ENCODE measurements around the gene ABCG1. TPM values are rescaled to one million over a fixed set of nuclear protein-coding genes. Genes with fewer than 3 reads are reported as not detected.

ABCG1 gene
- total RNA-seq, 2 experiments from 2014 or later, result 12.2 to 13.2 TPM

DNA sequence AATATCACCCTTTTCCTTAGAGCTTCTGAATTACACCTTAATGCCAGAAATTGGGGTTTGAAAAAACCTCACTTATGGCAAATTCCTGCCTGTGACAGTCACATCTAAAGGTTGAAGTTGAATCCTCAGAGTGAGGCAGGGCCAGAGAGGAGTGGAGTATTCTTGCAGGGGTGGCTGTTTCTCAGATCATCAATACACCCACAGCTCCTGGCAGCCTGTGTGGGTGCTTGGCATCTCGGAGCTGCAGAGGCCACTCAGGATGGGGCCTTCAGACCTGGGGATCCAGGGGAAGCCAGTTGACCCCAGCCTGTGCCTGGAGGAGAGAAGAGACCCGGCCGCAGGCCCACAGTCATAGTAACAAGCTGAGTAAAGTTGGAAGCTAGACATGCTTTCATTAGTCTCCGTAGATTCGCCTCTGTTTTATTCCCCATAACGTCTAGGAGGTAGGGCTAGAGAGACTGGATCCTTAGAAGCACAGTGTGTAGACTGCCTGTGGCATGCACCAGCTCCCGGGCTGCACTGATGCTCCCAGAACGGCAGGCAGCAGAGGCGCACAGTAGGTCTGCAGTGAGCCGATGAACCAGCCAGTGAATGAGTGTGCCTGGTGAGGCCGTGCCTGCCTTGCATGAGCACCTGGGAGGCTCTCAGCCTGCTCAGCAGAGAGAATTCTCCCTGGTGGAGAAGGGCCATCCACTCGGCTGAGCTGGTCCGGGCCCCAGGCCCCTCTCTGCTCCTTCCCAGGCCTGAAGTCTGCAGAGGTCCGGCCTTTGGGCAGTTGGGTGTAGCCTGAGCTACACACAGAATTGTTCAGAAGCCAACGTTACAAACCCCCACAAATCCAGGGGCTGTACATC, 53.4 kb downstream of the ABCG1 start:
- Mint-ChIP-seq H3K27me3 (no peaks in the 10 kb centered on the region), H3K36me3 (no peaks in the 10 kb centered on the region), H3K27ac (no peak overlapping the region), H3K4me1 (peaks cover 21% of the 10 kb centered on the region), H3K9me3 (no peaks in the 10 kb centered on the region), H3K4me3 (no peak overlapping the region)
- ATAC-seq (ENCODE audit: low read depth) (no peak), DNase-seq (no peak)
- POLR2A ChIA-PET, result no interaction called here

DNA sequence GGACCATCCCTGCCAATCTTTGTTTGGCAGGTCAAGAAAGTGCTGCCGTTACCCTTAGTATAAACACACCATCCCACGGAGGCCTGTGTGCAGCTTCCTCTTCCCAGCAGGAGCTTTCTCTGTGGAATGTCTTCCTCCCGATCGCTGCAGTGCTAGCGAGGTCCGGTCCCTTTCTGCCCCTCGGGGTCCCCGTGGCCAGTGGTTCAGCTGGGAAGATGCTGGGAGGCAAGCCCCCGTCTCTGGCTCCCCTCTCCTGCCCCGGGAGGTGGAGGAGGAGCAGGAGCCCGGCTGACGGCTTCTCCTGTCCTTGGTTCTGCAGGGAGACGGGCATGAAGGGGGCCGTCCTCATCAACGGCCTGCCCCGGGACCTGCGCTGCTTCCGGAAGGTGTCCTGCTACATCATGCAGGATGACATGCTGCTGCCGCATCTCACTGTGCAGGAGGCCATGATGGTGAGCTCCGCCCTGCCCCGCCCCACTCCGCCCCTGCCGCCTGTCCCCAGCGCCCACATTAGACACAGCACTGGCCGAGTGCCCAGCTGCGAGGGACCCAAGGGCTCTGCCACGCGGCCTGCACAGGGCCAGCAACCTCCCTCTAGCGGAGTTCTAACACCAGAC, 54.2 kb downstream of the ABCG1 start:
- Mint-ChIP-seq H3K9me3 (no peaks in the 10 kb centered on the region), H3K36me3 (no peaks in the 10 kb centered on the region), H3K27ac (no peak overlapping the region), H3K4me3 (no peak overlapping the region), H3K4me1 (peaks cover 16% of the 10 kb centered on the region), H3K27me3 (no peaks in the 10 kb centered on the region)
- POLR2A ChIA-PET, result no interaction called here
- ATAC-seq (ENCODE audit: low read depth) (no peak), DNase-seq (no peak)

DNA sequence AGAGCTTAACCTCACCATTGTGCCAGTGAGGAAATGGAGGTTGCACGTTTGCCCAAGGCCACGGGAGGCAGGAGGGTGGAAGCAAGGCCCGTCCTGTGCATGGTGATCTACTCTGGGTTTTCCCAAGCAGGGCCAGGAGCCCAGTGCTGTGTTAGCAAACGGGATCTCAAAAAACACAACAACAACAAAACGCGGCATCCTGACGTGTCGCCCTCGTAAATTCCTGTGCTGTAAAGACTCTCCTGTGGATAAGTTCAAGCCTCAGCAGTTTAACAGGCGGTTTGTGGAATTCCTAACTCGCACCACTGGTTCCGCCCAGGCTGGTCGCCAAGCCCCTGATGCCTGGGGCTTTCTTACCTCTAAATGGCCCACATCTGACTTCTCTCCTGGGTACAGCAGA, 57.1 kb downstream of the ABCG1 start:
- Mint-ChIP-seq H3K36me3 (no peaks in the 10 kb centered on the region), H3K27me3 (no peaks in the 10 kb centered on the region), H3K4me3 (no peak overlapping the region), H3K4me1 (no peaks in the 10 kb centered on the region), H3K9me3 (no peaks in the 10 kb centered on the region), H3K27ac (no peak overlapping the region)
- ATAC-seq (ENCODE audit: low read depth) (no peak), DNase-seq (no peak)
- POLR2A ChIA-PET, result no interaction called here

DNA sequence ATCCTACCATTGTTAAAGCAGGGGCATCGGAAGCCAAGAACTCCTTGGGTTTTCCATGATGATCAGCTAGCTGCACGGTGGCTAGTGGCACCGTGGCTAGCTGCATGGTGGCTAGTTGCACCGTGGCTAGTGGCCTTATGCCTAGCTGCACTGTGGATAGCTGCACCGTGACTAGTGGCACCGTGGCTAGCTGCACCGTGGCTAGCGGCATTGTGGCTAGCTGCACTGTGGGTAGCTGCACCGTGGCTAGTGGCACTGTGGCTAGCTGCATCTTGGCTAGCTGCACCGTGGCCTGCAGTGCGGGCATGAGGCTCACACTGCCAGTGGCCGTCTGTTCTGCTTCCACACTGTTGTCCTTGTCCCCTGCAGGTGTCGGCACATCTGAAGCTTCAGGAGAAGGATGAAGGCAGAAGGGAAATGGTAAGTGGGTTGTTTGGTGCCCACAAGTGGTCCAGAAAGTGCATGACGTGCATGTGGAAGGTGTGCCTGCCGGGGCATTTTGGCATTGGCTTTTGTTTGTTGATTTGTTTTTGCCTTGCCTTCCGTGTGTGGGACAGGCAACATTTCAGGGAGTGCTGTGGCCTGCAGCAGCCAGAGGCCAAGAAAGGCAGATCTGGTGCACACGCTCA, 57.7 kb downstream of the ABCG1 start:
- Mint-ChIP-seq H3K4me3 (no peak overlapping the region), H3K27ac (no peak overlapping the region), H3K36me3 (no peaks in the 10 kb centered on the region), H3K4me1 (no peaks in the 10 kb centered on the region), H3K9me3 (no peaks in the 10 kb centered on the region), H3K27me3 (no peaks in the 10 kb centered on the region)
- POLR2A ChIA-PET, result no interaction called here
- ATAC-seq (ENCODE audit: low read depth) (no peak), DNase-seq (no peak)

DNA sequence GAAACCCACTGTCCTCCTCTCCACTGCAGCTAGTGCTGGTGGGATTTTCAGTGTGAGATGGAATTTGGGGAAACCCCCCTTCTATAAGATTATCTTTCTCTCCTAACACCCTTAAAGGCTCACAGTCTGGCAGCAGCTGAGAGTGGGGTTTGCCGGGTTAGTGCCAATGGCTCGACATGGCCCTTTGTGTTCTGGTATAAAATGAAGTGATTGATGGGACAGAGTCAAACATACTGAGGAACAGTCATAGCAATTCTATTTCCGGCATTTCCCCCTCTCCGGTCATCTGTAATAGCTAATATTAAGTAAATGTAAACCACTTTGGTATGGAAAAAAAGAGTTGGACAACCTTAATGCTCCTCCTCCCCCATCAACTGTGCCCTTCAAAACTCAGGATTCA, 58.7 kb downstream of the ABCG1 start:
- Mint-ChIP-seq H3K4me3 (no peak overlapping the region), H3K9me3 (no peaks in the 10 kb centered on the region), H3K27ac (no peak overlapping the region), H3K36me3 (no peaks in the 10 kb centered on the region), H3K4me1 (no peaks in the 10 kb centered on the region), H3K27me3 (no peaks in the 10 kb centered on the region)
- ATAC-seq (ENCODE audit: low read depth), result no peak
- POLR2A ChIA-PET, result no interaction called here
- DNase-seq, result no peak

DNA sequence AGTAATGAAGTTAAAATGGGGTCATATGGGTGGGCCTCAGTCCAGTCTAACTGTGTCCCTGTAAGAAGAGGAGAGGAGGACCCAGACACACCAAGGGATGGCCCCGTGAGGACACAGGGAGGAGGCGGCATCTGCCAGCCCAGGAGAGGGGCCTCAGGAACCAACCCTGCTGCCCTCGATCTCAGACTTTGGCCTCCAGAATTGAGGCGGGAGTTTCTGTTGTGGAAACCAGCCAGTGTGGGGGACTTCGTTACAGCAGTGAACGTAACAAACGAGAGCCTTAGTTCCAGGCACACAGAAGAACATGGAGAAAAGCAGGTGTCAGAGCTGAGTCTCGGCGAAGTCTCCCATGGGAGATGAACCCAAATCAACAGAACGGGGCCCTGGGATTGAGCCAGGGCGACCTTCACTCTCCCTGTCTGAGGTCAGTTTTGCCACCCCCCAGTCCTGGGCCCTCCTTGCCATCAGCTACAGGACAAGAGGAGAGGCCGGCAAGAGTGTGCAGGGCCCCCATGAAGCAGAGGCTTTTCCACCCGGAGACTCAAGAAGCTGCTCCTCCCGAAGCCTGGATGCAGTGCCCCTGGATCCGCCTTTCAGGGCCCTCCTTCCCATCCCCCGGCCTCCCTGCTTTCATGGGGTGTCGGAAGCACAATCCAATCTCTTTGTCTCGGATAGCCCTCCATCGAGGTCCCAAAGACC, 59.7 kb downstream of the ABCG1 start:
- no peak overlapping the region for H3K4me3 Mint-ChIP-seq
- H3K4me1 Mint-ChIP-seq, result no peaks in the 10 kb centered on the region
- POLR2A ChIA-PET, result no interaction called here
- DNase-seq (no peak), ATAC-seq (ENCODE audit: low read depth) (no peak)
- no peak overlapping the region for H3K27ac Mint-ChIP-seq
- H3K36me3 Mint-ChIP-seq, result no peaks in the 10 kb centered on the region
- no peaks in the 10 kb centered on the region for H3K27me3 Mint-ChIP-seq
- no peaks in the 10 kb centered on the region for H3K9me3 Mint-ChIP-seq

DNA sequence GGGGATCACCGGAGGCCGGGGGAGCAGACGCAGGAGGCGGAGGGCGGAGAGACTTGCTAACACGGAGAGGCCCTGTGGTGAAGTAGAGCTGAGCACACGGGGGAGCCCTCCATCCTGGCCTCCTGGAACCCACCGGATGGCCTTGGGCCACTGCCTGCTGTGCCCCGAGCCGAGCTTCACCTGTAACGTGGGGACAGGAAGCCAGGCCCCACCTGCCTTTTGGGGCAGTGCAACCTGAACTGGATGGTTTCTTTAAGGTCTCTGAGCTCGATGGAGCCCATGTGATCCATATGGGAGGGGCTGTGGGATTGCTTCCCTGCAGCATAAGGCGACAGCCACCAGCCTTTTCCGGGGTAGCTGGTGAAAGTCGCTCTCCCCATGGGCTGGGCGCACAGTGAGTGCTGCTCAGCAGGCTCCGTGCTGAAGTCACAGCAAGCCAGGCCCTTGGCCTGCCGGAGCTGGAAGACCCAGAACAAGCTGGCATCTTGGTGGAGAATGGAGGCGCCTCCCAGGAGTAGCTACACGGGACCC, 60.5 kb downstream of the ABCG1 start:
- ATAC-seq (ENCODE audit: low read depth) (no peak), DNase-seq (no peak)
- H3K4me3 Mint-ChIP-seq, result no peak overlapping the region
- no peaks in the 10 kb centered on the region for H3K27me3 Mint-ChIP-seq
- H3K36me3 Mint-ChIP-seq, result no peaks in the 10 kb centered on the region
- POLR2A ChIA-PET, result interaction anchor here (0.7 kb wide), 1 partner anchor 90 kb away, joined by 3 read pairs; no protein-coding TSS in a partner anchor
- no peaks in the 10 kb centered on the region for H3K9me3 Mint-ChIP-seq
- no peak overlapping the region for H3K27ac Mint-ChIP-seq
- H3K4me1 Mint-ChIP-seq, result no peaks in the 10 kb centered on the region

DNA sequence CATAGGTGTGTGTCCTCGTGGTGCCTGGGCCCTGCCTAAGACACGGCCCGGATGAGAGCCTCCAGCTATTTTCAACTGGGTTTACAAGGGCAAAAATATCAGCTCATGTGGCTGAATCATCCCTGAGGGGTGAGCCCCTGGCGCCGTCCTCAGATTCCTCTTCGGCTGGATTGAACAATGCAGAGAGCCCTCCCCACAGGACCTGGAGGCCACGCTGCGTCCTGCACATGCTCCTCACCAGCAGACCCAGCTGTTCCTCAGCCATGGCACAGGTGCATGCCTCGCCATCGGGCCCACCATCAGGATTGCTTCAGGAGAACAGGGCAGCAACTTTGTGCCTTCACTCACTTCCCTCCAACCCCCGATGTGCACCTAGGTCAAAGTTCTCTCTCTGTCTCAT, 60.9 kb downstream of the ABCG1 start:
- no peak overlapping the region for H3K4me3 Mint-ChIP-seq
- no peaks in the 10 kb centered on the region for H3K9me3 Mint-ChIP-seq
- no peak for ATAC-seq (ENCODE audit: low read depth)

DNA sequence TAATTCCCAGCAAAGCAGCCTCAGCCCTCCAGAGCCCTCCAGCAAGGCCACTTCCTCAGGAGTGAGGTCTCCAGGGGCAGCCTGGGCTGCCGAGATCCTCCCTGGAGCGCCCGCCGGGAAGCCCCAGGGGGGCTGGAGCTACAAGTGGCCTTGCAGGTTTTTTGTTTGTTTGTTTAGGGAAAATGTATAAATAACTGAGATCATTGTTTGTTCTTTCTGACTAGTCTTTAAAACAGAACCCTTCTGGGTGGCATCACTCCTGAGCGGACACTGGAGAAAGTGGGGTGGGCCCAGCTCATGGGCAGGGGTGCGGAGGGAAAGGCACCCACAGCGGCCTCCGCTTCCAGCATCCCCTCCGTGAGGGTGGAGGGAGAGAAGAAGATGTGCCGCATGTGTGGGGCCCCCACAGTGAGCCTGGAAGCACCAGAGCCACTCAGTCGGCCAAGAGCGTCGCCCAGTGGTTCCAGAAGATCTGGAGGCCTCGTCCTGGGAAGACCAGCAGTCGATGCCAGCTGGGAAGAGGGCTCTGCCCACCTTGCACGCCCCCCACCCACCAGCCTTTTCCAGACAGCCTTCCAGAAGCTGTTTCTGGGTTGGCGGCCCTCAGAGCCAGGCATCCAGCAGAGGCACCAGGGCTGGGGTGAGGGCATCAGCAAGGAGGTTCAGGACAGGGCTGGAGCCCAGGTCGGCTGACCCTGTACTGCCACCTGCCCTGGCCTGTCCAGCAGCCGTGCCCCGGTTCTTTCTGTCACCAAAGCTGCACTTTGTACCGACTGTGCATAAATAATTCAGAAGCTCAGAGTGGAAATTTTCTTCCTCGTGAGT, 61.6 kb downstream of the ABCG1 start:
- no peaks in the 10 kb centered on the region for H3K4me1 Mint-ChIP-seq
- H3K27me3 Mint-ChIP-seq, result no peaks in the 10 kb centered on the region
- no peak overlapping the region for H3K4me3 Mint-ChIP-seq
- POLR2A ChIA-PET, result interaction anchor here (0.7 kb wide), 1 partner anchor 91 kb away, joined by 3 read pairs; no protein-coding TSS in a partner anchor
- no peaks in the 10 kb centered on the region for H3K9me3 Mint-ChIP-seq
- DNase-seq, result no peak
- H3K27ac Mint-ChIP-seq, result no peak overlapping the region
- ATAC-seq (ENCODE audit: low read depth), result no peak
- no peaks in the 10 kb centered on the region for H3K36me3 Mint-ChIP-seq

More for the DNA sequence above, 60.9 kb downstream of the ABCG1 start:
- no peaks in the 10 kb centered on the region for H3K36me3 Mint-ChIP-seq
- H3K27ac Mint-ChIP-seq, result no peak overlapping the region
- H3K27me3 Mint-ChIP-seq, result no peaks in the 10 kb centered on the region
- no peak for DNase-seq
- POLR2A ChIA-PET, result interaction anchor here (0.7 kb wide), 1 partner anchor 90 kb away, joined by 3 read pairs; no protein-coding TSS in a partner anchor
- no peaks in the 10 kb centered on the region for H3K4me1 Mint-ChIP-seq

DNA sequence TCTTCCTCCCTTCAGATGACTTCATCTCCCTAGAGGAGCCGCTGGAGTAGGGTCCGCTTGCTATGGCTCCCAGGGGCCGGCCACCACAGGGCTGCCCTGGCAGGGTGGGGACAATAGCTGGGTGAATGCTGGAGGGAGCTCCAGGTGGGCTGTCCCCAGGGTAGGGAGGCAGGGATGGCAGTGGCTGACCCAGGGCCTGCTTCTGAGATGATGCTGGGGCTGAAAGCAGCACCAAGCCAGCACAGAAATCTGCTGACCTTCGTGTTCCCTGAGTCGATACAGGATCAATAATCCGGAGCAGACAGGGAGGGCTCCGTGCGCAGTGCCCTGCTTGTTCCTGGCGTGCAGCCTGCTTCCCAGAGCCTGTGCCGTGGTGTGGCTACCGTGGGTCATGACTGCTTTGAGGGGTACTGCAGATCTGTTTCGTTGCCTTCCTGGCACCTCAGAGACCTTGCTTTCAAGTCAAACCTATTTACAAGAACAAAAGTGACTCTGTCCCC, 62.3 kb downstream of the ABCG1 start:
- H3K27ac Mint-ChIP-seq, result no peak overlapping the region
- POLR2A ChIA-PET, result no interaction called here
- no peak overlapping the region for H3K4me3 Mint-ChIP-seq
- no peaks in the 10 kb centered on the region for H3K9me3 Mint-ChIP-seq
- DNase-seq (no peak), ATAC-seq (ENCODE audit: low read depth) (no peak)
- H3K4me1 Mint-ChIP-seq, result peaks cover 7% of the 10 kb centered on the region
- peaks cover 3% of the 10 kb centered on the region for H3K36me3 Mint-ChIP-seq
- H3K27me3 Mint-ChIP-seq, result no peaks in the 10 kb centered on the region

DNA sequence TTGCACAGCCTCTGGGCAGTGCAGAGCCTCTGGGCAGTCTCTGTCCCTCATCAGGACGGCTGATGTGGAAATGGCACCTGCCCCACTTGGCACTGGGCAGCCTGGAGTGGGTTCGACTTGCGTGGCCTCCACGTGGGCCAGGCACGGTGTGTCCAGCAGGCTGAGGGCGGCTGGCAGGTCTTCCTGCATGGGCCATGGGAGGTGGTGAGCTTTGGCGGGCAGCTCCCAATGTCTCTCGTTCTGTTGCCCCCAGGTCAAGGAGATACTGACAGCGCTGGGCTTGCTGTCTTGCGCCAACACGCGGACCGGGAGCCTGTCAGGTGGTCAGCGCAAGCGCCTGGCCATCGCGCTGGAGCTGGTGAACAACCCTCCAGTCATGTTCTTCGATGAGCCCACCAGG, 63.1 kb downstream of the ABCG1 start:
- Mint-ChIP-seq H3K9me3 (no peaks in the 10 kb centered on the region), H3K27ac (no peak overlapping the region), H3K4me3 (no peak overlapping the region), H3K36me3 (peaks cover 10% of the 10 kb centered on the region), H3K4me1 (peaks cover 13% of the 10 kb centered on the region), H3K27me3 (no peaks in the 10 kb centered on the region)
- POLR2A ChIA-PET, result no interaction called here
- DNase-seq (no peak), ATAC-seq (ENCODE audit: low read depth) (no peak)

DNA sequence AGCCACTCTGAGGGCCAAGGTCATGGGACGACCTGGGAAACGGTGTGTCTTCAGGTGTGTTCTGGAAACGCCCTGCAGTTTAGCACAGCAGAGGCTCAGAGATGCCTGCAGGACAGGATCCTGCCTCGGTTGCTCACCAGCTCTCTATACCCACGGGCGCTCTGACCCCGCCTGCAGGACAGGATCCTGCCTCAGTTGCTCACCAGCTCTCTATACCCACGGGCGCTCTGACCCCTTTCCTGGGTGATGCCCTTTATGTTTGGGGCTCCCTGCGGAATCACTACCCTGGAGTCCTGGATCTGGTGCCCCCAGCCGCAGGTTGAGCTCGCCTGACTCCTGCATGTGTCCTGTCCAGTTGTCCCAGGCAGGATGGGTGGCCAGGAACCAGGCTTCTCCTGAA, 63.8 kb downstream of the ABCG1 start:
- peaks cover 11% of the 10 kb centered on the region for H3K36me3 Mint-ChIP-seq
- POLR2A ChIA-PET, result no interaction called here
- no peaks in the 10 kb centered on the region for H3K27me3 Mint-ChIP-seq
- no peaks in the 10 kb centered on the region for H3K9me3 Mint-ChIP-seq
- no peak overlapping the region for H3K27ac Mint-ChIP-seq
- DNase-seq (no peak), ATAC-seq (ENCODE audit: low read depth) (no peak)
- peaks cover 13% of the 10 kb centered on the region for H3K4me1 Mint-ChIP-seq
- no peak overlapping the region for H3K4me3 Mint-ChIP-seq
